HK-2 (cell line): ENCODE results near the gene CXCL5.
"Not testable (repeated sequence)": the region's sequence is repeated elsewhere in the genome, so short reads cannot be mapped to it uniquely, and the experiment has no call there.

Experiments used
- DNase-seq: peaks from one replicate; pipeline ENCODE4 v3.0.0-alpha.2; 2018; ENCODE audit not compliant: unreplicated experiment

CXCL5 gene

GRCh38 chr4:73970945-73971344 is 27.5 kb downstream of the CXCL5 start:
- DNase-seq = no peak

GRCh38 chr4:73970011-73970410 is 28.5 kb downstream of the CXCL5 start:
- DNase-seq = no peak

GRCh38 chr4:73967866-73968265 is 30.6 kb downstream of the CXCL5 start:
- DNase-seq = no peak

- no peak for DNase-seq
These were observed 33.4 kb downstream of the CXCL5 start for GRCh38 chr4:73964862-73965611.

- no peak for DNase-seq
These were observed 35.8 kb downstream of the CXCL5 start for GRCh38 chr4:73962724-73963123.

GRCh38 chr4:73959041-73959440 is 39.4 kb downstream of the CXCL5 start:
- DNase-seq = not testable (repeated sequence)

GRCh38 chr4:73952352-73952751 is 46.1 kb downstream of the CXCL5 start:
- DNase-seq = no peak

GRCh38 chr4:73950376-73950920 is 48.0 kb downstream of the CXCL5 start:
- not testable (repeated sequence) for DNase-seq

- DNase-seq = no peak
These were observed 49.3 kb downstream of the CXCL5 start for GRCh38 chr4:73948990-73949706.

GRCh38 chr4:73948291-73948690 is 50.2 kb downstream of the CXCL5 start:
- no peak for DNase-seq

- no peak for DNase-seq
These were observed 51.1 kb downstream of the CXCL5 start for GRCh38 chr4:73947239-73947985.

- no peak for DNase-seq
These were observed 52.6 kb downstream of the CXCL5 start for GRCh38 chr4:73945674-73946449.
